ENCODE results near the gene KRTAP21-2. TPM values are rescaled to one million over a fixed set of nuclear protein-coding genes. Genes with fewer than 3 reads are reported as not detected.

The KRTAP21-2 gene
- total RNA-seq, 1 donor: not detected

DNA sequence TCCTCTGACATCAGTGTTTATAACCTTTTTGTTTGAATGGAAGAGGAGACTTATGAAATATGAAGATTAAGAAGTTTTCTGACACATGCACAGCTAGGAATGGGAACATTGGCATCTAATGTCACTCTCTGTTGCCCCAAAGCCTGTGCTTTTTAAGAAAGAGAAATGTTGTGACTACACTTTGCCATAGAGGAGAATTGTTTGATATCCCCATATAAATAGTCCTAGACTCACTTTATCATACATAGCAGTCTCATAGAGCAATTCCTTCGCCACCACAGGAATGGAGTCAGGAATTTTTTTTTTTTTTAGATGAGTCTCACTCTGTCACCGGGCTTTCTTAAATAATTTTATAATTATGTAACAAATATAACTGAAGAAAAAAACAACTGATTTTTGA lies 30.0 kb downstream of the KRTAP21-2 start:
- H3K79me2 ChIP-seq (ENCODE audit: insufficient read depth, low read length): no peaks in the 10 kb centered on the region
- no peak overlapping the region for H2AFZ ChIP-seq (ENCODE audit: low read length)
- H3K27me3 ChIP-seq (ENCODE audit: insufficient read depth, low read length): no peaks in the 10 kb centered on the region
- H4K20me1 ChIP-seq (ENCODE audit: insufficient read depth, low read length): no peaks in the 10 kb centered on the region
- no peak overlapping the region for H3K4me2 ChIP-seq (ENCODE audit: insufficient read depth, low read length)
- no peak overlapping the region for H3K27ac ChIP-seq (ENCODE audit: low read depth, low read length)
- H3K4me3 ChIP-seq (ENCODE audit: insufficient read depth, low read length): no peak overlapping the region
- TF ChIP-seq, protein P1, sequence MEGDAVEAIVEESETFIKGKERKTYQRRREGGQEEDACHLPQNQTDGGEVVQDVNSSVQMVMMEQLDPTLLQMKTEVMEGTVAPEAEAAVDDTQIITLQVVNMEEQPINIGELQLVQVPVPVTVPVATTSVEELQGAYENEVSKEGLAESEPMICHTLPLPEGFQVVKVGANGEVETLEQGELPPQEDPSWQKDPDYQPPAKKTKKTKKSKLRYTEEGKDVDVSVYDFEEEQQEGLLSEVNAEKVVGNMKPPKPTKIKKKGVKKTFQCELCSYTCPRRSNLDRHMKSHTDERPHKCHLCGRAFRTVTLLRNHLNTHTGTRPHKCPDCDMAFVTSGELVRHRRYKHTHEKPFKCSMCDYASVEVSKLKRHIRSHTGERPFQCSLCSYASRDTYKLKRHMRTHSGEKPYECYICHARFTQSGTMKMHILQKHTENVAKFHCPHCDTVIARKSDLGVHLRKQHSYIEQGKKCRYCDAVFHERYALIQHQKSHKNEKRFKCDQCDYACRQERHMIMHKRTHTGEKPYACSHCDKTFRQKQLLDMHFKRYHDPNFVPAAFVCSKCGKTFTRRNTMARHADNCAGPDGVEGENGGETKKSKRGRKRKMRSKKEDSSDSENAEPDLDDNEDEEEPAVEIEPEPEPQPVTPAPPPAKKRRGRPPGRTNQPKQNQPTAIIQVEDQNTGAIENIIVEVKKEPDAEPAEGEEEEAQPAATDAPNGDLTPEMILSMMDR (IDR thresholded peaks at IDR 0.05; ENCODE audit: extremely low read depth, low read depth, low read length): no peak
- H3K36me3 ChIP-seq (ENCODE audit: insufficient read depth, low read length): no peaks in the 10 kb centered on the region
- no peaks in the 10 kb centered on the region for H3K9me3 ChIP-seq (ENCODE audit: low read depth, low read length)
- H3K4me1 ChIP-seq (ENCODE audit: insufficient read depth, low read length): no peaks in the 10 kb centered on the region
- peak; percentile 10 for DNase-seq (ENCODE audit: insufficient read length, low spot score, missing footprints)

DNA sequence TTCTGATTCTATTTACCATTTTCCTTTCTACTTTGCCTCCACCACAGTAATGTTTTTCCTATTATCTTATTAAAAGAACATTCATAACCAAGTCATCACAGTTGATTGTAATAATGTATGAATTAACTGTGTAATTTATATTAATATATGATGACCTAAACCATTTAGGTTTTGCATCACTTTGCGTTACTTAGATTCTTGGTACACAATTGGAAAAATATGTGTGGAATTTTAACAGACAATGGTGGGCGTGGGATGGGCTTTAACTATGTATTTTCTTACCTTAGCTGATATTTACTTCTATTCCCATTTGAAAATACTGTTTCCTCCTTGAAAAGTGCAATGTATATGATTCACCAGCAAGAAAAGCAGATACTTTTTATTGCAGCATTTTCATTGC lies 32.1 kb downstream of the KRTAP21-2 start:
- H3K4me1 ChIP-seq (ENCODE audit: insufficient read depth, low read length): no peaks in the 10 kb centered on the region
- TF ChIP-seq, protein P1 (IDR thresholded peaks at IDR 0.05; ENCODE audit: extremely low read depth, low read depth, low read length): no peak

DNA sequence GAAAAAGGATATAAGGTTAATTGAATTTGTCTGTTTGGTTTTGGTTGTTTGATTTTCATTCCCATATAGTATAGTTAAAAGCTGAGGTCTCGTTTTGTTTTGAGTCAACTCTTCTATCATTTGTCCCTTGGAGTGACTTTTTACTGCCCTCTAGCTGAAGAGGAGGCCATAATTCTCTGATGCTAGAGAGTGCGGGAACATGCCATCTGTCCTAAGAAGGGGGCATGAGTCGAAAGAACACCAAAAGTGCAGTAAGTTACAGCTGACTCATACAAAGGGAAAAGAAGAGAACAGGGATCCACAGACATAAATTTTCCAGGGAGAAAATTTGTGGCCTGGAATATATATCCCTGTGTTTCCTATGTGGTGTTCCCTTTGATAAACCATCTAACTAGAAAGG lies 32.6 kb downstream of the KRTAP21-2 start:
- no peaks in the 10 kb centered on the region for H3K9me3 ChIP-seq (ENCODE audit: low read depth, low read length)
- H2AFZ ChIP-seq (ENCODE audit: low read length): no peak overlapping the region
- H3K4me3 ChIP-seq (ENCODE audit: insufficient read depth, low read length): no peak overlapping the region
- no peaks in the 10 kb centered on the region for H3K36me3 ChIP-seq (ENCODE audit: insufficient read depth, low read length)
- no peaks in the 10 kb centered on the region for H3K27me3 ChIP-seq (ENCODE audit: insufficient read depth, low read length)
- H3K79me2 ChIP-seq (ENCODE audit: insufficient read depth, low read length): no peaks in the 10 kb centered on the region
- H3K4me1 ChIP-seq (ENCODE audit: insufficient read depth, low read length): no peaks in the 10 kb centered on the region
- no peak overlapping the region for H3K4me2 ChIP-seq (ENCODE audit: insufficient read depth, low read length)
- no peak overlapping the region for H3K27ac ChIP-seq (ENCODE audit: low read depth, low read length)
- no peak for DNase-seq (ENCODE audit: insufficient read length, low spot score, missing footprints)
- H4K20me1 ChIP-seq (ENCODE audit: insufficient read depth, low read length): no peaks in the 10 kb centered on the region
- TF ChIP-seq, protein P1 (IDR thresholded peaks at IDR 0.05; ENCODE audit: extremely low read depth, low read depth, low read length): no peak

More for the DNA sequence above, 32.1 kb downstream of the KRTAP21-2 start:
- H3K27me3 ChIP-seq (ENCODE audit: insufficient read depth, low read length): no peaks in the 10 kb centered on the region
- H3K79me2 ChIP-seq (ENCODE audit: insufficient read depth, low read length): no peaks in the 10 kb centered on the region
- H3K27ac ChIP-seq (ENCODE audit: low read depth, low read length): no peak overlapping the region
- H4K20me1 ChIP-seq (ENCODE audit: insufficient read depth, low read length): no peaks in the 10 kb centered on the region
- no peak overlapping the region for H3K4me3 ChIP-seq (ENCODE audit: insufficient read depth, low read length)
- H3K36me3 ChIP-seq (ENCODE audit: insufficient read depth, low read length): no peaks in the 10 kb centered on the region
- no peak overlapping the region for H3K4me2 ChIP-seq (ENCODE audit: insufficient read depth, low read length)
- no peaks in the 10 kb centered on the region for H3K9me3 ChIP-seq (ENCODE audit: low read depth, low read length)
- DNase-seq (ENCODE audit: insufficient read length, low spot score, missing footprints): no peak
- H2AFZ ChIP-seq (ENCODE audit: low read length): no peak overlapping the region

DNA sequence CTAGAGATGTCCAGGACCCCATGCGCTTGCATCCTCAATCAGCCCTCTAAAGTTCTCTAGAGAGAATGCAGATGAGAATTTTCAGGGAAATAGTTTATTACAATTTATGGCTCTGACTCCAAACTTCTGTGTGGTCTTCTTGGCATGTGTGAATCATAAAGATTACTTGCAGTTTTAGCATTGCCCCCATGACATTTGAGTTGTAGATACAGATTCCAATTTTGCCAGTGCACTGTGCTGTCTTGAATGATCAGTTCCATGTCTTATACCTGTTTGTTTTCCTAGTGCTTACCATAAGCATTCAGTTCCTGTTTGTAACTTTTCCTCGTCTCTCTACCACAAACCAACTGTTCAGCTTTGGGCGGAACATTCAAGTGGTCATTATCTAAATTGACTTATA lies 33.3 kb downstream of the KRTAP21-2 start:
- Histone ChIP-seq H3K27me3 (ENCODE audit: insufficient read depth, low read length) (no peaks in the 10 kb centered on the region), H3K4me2 (ENCODE audit: insufficient read depth, low read length) (no peak overlapping the region), H3K9me3 (ENCODE audit: low read depth, low read length) (no peaks in the 10 kb centered on the region), H3K27ac (ENCODE audit: low read depth, low read length) (no peak overlapping the region), H4K20me1 (ENCODE audit: insufficient read depth, low read length) (no peaks in the 10 kb centered on the region), H2AFZ (ENCODE audit: low read length) (no peak overlapping the region), H3K4me1 (ENCODE audit: insufficient read depth, low read length) (no peaks in the 10 kb centered on the region), H3K79me2 (ENCODE audit: insufficient read depth, low read length) (no peaks in the 10 kb centered on the region), H3K4me3 (ENCODE audit: insufficient read depth, low read length) (no peak overlapping the region), H3K36me3 (ENCODE audit: insufficient read depth, low read length) (no peaks in the 10 kb centered on the region)
- TF ChIP-seq, protein P1 (IDR thresholded peaks at IDR 0.05; ENCODE audit: extremely low read depth, low read depth, low read length): no peak
- DNase-seq (ENCODE audit: insufficient read length, low spot score, missing footprints): no peak
